DND-41 (cell line): ENCODE data around the gene PTGES3.

Source experiments
- CTCF ChIP-seq: IDR thresholded peaks from 2 replicates; pipeline ENCODE4 v1.5.1; 2012; ENCODE audit warnings: borderline replicate concordance, low read length, moderate library complexity, mild to moderate bottlenecking; ENCODE audit not compliant: poor library complexity, severe bottlenecking; ENCODE audit errors: extremely low read depth
- EZH2 ChIP-seq: IDR thresholded peaks from 3 replicates; pipeline ENCODE4 v1.6.1; 2012; ENCODE audit warnings: borderline replicate concordance, low read depth, mild to moderate bottlenecking, moderate library complexity, low read length, inconsistent platforms; ENCODE audit not compliant: severe bottlenecking

- TF ChIP-seq CTCF (no peak), EZH2 (no peak)
These were observed 33.6 kb upstream of the PTGES3 start for GRCh38 chr12:56721721-56722120.
